ENCODE results near the gene ICAM3.
"Not testable (repeated sequence)": the region's sequence is repeated elsewhere in the genome, so short reads cannot be mapped to it uniquely, and the experiment has no call there.

Gene ICAM3

GRCh38 chr19:10343495-10343894, 4.1 kb upstream of the ICAM3 start:
- DNase-seq: no peak

- DNase-seq: no peak
Measured at GRCh38 chr19:10339977-10340376, 553 bp upstream of the ICAM3 start.

- DNase-seq: peak in 1 of 2 donors; percentile 30
Measured at GRCh38 chr19:10338940-10339339, 484 bp downstream of the ICAM3 start.

GRCh38 chr19:10336725-10337124, 2.7 kb downstream of the ICAM3 start:
- DNase-seq: not testable (repeated sequence)

- DNase-seq: no peak
Measured at GRCh38 chr19:10335352-10335985, 4.0 kb downstream of the ICAM3 start.

- peak; percentile 53 to 74 for DNase-seq
Measured at GRCh38 chr19:10334588-10335351, 4.7 kb downstream of the ICAM3 start.

- DNase-seq: no peak
Measured at GRCh38 chr19:10333758-10334587, 5.5 kb downstream of the ICAM3 start.

- DNase-seq: peak; percentile 98 to 99
Measured at GRCh38 chr19:10332965-10333757, 6.3 kb downstream of the ICAM3 start, which contains the start of gene RAVER1. RAVER1 (minus strand) TSS chr19:10333529; CDS start chr19:10333507, 22 bp downstream.

- DNase-seq: no peak
Measured at GRCh38 chr19:10332158-10332964, 7.1 kb downstream of the ICAM3 start.

- DNase-seq: no peak
Measured at GRCh38 chr19:10329555-10329954, 9.9 kb downstream of the ICAM3 start.

- no peak for DNase-seq
Measured at GRCh38 chr19:10328558-10329429, 10.6 kb downstream of the ICAM3 start.

GRCh38 chr19:10327793-10328192, 11.6 kb downstream of the ICAM3 start:
- DNase-seq: no peak

GRCh38 chr19:10325732-10326131, 13.7 kb downstream of the ICAM3 start:
- no peak for DNase-seq

- no peak for DNase-seq
Measured at GRCh38 chr19:10321874-10322835, 17.3 kb downstream of the ICAM3 start.

GRCh38 chr19:10321417-10321797, 18.0 kb downstream of the ICAM3 start:
- DNase-seq: no peak

- no peak for DNase-seq
Measured at GRCh38 chr19:10320602-10321416, 18.6 kb downstream of the ICAM3 start.

- no peak for DNase-seq
Measured at GRCh38 chr19:10318807-10319682, 20.4 kb downstream of the ICAM3 start.
